Measurements from ENCODE around the gene TCF21. TPM values are rescaled to one million over a fixed set of nuclear protein-coding genes. Genes with fewer than 3 reads are reported as not detected.
"Not testable (repeated sequence)": the region's sequence is repeated elsewhere in the genome, so short reads cannot be mapped to it uniquely, and the experiment has no call there.

TCF21 gene
- total RNA-seq, 6 experiments from 2014 or later: 0.46 to 1.5 (median 0.99) TPM

GRCh38 chr6:133856911-133857310 is 32.0 kb upstream of the TCF21 start:
- TF ChIP-seq CTCF (IDR thresholded peaks at IDR 0.05) (no peak), POLR2A (IDR thresholded peaks at IDR 0.05) (no peak)
- DNase-seq: no peak
- no peaks in the 10 kb centered on the region for H3K36me3 ChIP-seq
- 54% methylated on average over 2 of the region's 2 CpGs for WGBS (ENCODE audit: insufficient coverage, low coverage, low lambda C conversion rate, missing lambda C conversion rate)
- no peak overlapping the region for H3K4me3 ChIP-seq
- no peak for ATAC-seq
- no peaks in the 10 kb centered on the region for H3K9me3 ChIP-seq
- peaks cover 12 to 28% of the 10 kb centered on the region in 2 donors for H3K27me3 ChIP-seq
- no peak overlapping the region for H3K27ac ChIP-seq
- intact Hi-C loops (cut with DNase I): no loop called here
- no peaks in the 10 kb centered on the region for H3K4me1 ChIP-seq

GRCh38 chr6:133857696-133858095 is 31.2 kb upstream of the TCF21 start:
- TF ChIP-seq CTCF (IDR thresholded peaks at IDR 0.05) (no peak), POLR2A (IDR thresholded peaks at IDR 0.05) (no peak)
- Histone ChIP-seq H3K4me3 (no peak overlapping the region), H3K27ac (no peak overlapping the region), H3K4me1 (no peaks in the 10 kb centered on the region), H3K27me3 (peaks cover 10 to 28% of the 10 kb centered on the region in 2 donors), H3K36me3 (no peaks in the 10 kb centered on the region), H3K9me3 (no peaks in the 10 kb centered on the region)
- DNase-seq (no peak), ATAC-seq (no peak)
- intact Hi-C loops (cut with DNase I): no loop called here

- DNase-seq; H3K4me3 ChIP-seq; ATAC-seq; H3K9me3 ChIP-seq; intact Hi-C loops (cut with DNase I); H3K27ac ChIP-seq; H3K27me3 ChIP-seq; H3K4me1 ChIP-seq; H3K36me3 ChIP-seq: not testable (repeated sequence)
- 24% methylated on average over 2 of the region's 2 CpGs for WGBS (ENCODE audit: insufficient coverage, low coverage, low lambda C conversion rate, missing lambda C conversion rate)
Observed at GRCh38 chr6:133861337-133861736, 27.6 kb upstream of the TCF21 start.

- ATAC-seq: no peak
Observed at GRCh38 chr6:133863228-133863627, 25.7 kb upstream of the TCF21 start.

GRCh38 chr6:133865680-133866079 is 23.2 kb upstream of the TCF21 start:
- no peaks in the 10 kb centered on the region for H3K36me3 ChIP-seq
- no peaks in the 10 kb centered on the region for H3K27me3 ChIP-seq
- H3K9me3 ChIP-seq: no peaks in the 10 kb centered on the region
- TF ChIP-seq POLR2A (IDR thresholded peaks at IDR 0.05) (no peak), CTCF (IDR thresholded peaks at IDR 0.05) (no peak)
- H3K4me3 ChIP-seq: no peak overlapping the region
- no peak for ATAC-seq
- no peak overlapping the region for H3K27ac ChIP-seq
- 60% methylated on average over 1 of the region's 4 CpGs for WGBS (ENCODE audit: insufficient coverage, low coverage, low lambda C conversion rate, missing lambda C conversion rate)
- no peaks in the 10 kb centered on the region for H3K4me1 ChIP-seq
- no peak for DNase-seq
- intact Hi-C loops (cut with DNase I): no loop called here

More at GRCh38 chr6:133863228-133863627, 25.7 kb upstream of the TCF21 start:
- H3K4me1 ChIP-seq: no peaks in the 10 kb centered on the region
- H3K9me3 ChIP-seq: no peaks in the 10 kb centered on the region
- no peak for TF ChIP-seq CTCF (IDR thresholded peaks at IDR 0.05)
- TF ChIP-seq POLR2A (IDR thresholded peaks at IDR 0.05): no peak
- H3K27me3 ChIP-seq: no peaks in the 10 kb centered on the region
- no peak for DNase-seq
- 43% methylated on average over 1 of the region's 1 CpG for WGBS (ENCODE audit: insufficient coverage, low coverage, low lambda C conversion rate, missing lambda C conversion rate)
- intact Hi-C loops (cut with DNase I): no loop called here
- H3K36me3 ChIP-seq: no peaks in the 10 kb centered on the region
- H3K4me3 ChIP-seq: no peak overlapping the region
- H3K27ac ChIP-seq: no peak overlapping the region

Data from right lobe of liver (tissue), 6 donors.